Measurements from ENCODE around the gene ASTE1.

GRCh38 chr3:131028844-131029243 is 2.2 kb upstream of the ASTE1 start:
- TF ChIP-seq, protein P1, sequence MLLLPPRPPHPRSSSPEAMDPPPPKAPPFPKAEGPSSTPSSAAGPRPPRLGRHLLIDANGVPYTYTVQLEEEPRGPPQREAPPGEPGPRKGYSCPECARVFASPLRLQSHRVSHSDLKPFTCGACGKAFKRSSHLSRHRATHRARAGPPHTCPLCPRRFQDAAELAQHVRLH (tag by site-specific recombination; IDR thresholded peaks at IDR 0.05) = no peak
- TF ChIP-seq PRDM1 (tag by site-specific recombination; IDR thresholded peaks at IDR 0.05) (no peak), ZNF433 (tag by site-specific recombination; IDR thresholded peaks at IDR 0.05; ENCODE audit: low read depth) (no peak), ZNF292 (tag by site-specific recombination; IDR thresholded peaks at IDR 0.05; ENCODE audit: borderline replicate concordance, low read depth) (no peak)
- TF ChIP-seq, protein P2, sequence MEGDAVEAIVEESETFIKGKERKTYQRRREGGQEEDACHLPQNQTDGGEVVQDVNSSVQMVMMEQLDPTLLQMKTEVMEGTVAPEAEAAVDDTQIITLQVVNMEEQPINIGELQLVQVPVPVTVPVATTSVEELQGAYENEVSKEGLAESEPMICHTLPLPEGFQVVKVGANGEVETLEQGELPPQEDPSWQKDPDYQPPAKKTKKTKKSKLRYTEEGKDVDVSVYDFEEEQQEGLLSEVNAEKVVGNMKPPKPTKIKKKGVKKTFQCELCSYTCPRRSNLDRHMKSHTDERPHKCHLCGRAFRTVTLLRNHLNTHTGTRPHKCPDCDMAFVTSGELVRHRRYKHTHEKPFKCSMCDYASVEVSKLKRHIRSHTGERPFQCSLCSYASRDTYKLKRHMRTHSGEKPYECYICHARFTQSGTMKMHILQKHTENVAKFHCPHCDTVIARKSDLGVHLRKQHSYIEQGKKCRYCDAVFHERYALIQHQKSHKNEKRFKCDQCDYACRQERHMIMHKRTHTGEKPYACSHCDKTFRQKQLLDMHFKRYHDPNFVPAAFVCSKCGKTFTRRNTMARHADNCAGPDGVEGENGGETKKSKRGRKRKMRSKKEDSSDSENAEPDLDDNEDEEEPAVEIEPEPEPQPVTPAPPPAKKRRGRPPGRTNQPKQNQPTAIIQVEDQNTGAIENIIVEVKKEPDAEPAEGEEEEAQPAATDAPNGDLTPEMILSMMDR (tag by site-specific recombination; IDR thresholded peaks at IDR 0.05) = no peak
- TF ChIP-seq, protein P3, sequence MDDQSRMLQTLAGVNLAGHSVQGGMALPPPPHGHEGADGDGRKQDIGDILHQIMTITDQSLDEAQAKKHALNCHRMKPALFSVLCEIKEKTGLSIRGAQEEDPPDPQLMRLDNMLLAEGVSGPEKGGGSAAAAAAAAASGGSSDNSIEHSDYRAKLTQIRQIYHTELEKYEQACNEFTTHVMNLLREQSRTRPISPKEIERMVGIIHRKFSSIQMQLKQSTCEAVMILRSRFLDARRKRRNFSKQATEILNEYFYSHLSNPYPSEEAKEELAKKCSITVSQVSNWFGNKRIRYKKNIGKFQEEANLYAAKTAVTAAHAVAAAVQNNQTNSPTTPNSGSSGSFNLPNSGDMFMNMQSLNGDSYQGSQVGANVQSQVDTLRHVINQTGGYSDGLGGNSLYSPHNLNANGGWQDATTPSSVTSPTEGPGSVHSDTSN (CRISPR knock-in tag; IDR thresholded peaks at IDR 0.05) = no peak
